Activated T-helper 1 cell treated with anti-CD3 and anti-CD28 coated beads, Interleukin-2, amount 50 U/mL, for 16 hours (primary cell): ENCODE data around the gene NUDT4B.
"Not testable (repeated sequence)": the region's sequence is repeated elsewhere in the genome, so short reads cannot be mapped to it uniquely, and the experiment has no call there.

Experiments
- DNase-seq, 2 donors: peaks; one replicate each; pipeline ENCODE4 v3.0.0-alpha.2; 2020; ENCODE audit warnings: low read depth in 1 of 2, low spot score in 1 of 2

Gene NUDT4B

GRCh38 chr1:148793762-148794332 is 45.3 kb downstream of the NUDT4B start:
- not testable (repeated sequence) for DNase-seq
